Esophagus squamous epithelium (tissue), 5 donors: ENCODE data around the gene CST6. TPM values are rescaled to one million over a fixed set of nuclear protein-coding genes. Genes with fewer than 3 reads are reported as not detected.

Source experiments
- DNase-seq: peaks from one replicate; lab custom pipeline; 2025; lab: John Stamatoyannopoulos, UW
- H3K27ac ChIP-seq, 4 donors: fragments of 200-600 bp; sonication (generic); one replicate each; pipeline ENCODE4 v1.5.1; 2016 to 2019; ENCODE audit warnings: mild to moderate bottlenecking in 1 of 4
- H3K27me3 ChIP-seq, 4 donors: fragments of 200-600 bp; sonication (generic); 1 replicate in 3 of 4; 2 replicates in 1 of 4; pipeline versions ENCODE4 v1.5.1 to v1.6.0; 2017 to 2021; ENCODE audit warnings: antibody characterized with exemption in 1 of 4
- H3K36me3 ChIP-seq, 3 donors: fragments of 200-600 bp; sonication (generic); one replicate each; pipeline ENCODE4 v1.5.1; 2016 to 2019
- H3K4me1 ChIP-seq, 3 donors: fragments of 200-600 bp; sonication (generic); one replicate each; pipeline ENCODE4 v1.5.1; 2017 to 2019
- H3K4me3 ChIP-seq, 4 donors: fragments of 200-600 bp; sonication (generic); 1 replicate in 3 of 4; 2 replicates in 1 of 4; pipeline ENCODE4 v1.5.1; 2016 to 2019; ENCODE audit warnings: mild to moderate bottlenecking in 2 of 4, moderate library complexity in 1 of 4
- H3K9me3 ChIP-seq, 3 donors: fragments of 200-600 bp; sonication (generic); one replicate each; pipeline ENCODE4 v1.5.1; 2016 to 2019
- CTCF ChIP-seq, 6 experiments: fragments of 450-650 bp in 4 of 6; fragments of 200-600 bp in 2 of 6; sonication (generic) in 2 of 6; IDR thresholded peaks; one replicate each; pipeline ENCODE4 v1.5.1; 2016 to 2019; ENCODE audit warnings: antibody characterized with exemption in 6 of 6, mild to moderate bottlenecking in 4 of 6, moderate library complexity in 4 of 6
- POLR2A ChIP-seq, 4 donors: fragments of 450-650 bp; IDR thresholded peaks; one replicate each; pipeline ENCODE4 v1.6.1; 2017; ENCODE audit warnings: antibody characterized with exemption in 4 of 4, mild to moderate bottlenecking in 4 of 4, moderate library complexity in 3 of 4
- WGBS, 2 donors: methylation state at CpG; one replicate each; pipeline ENCODE4 v1.1.5; 2018; 5-methylcytosine and 5-hydroxymethylcytosine counted together
- intact Hi-C: fragments of 100-400 bp; cut with DNase I; formaldehyde crosslinking; loops from one replicate; pipeline ENCODE4 v1.15.0; 2022
- total RNA-seq, 4 donors: library from RNA; depleted of rRNA; stranded (reverse); fragments of >200 nt; gene quantifications; one replicate each; pipeline ENCODE4 v1.1.0, GENCODE V29; 2016
- donor health status: DM: yes; HTN: yes; CAD: no.

Gene CST6
- total RNA-seq, 4 donors from 2014 or later, result 14.6 to 58.5 (median 15.1) TPM

GRCh38 chr11:66014804-66015453, 3.1 kb downstream of the CST6 start:
- no peak overlapping the region for H3K4me3 ChIP-seq
- intact Hi-C loops, result no loop called here
- TF ChIP-seq POLR2A (IDR thresholded peaks at IDR 0.05) (no peak), CTCF (IDR thresholded peaks at IDR 0.05) (no peak)
- no peak overlapping the region for H3K27ac ChIP-seq
- H3K9me3 ChIP-seq, result no peaks in the 10 kb centered on the region
- WGBS, 2 donors, result 77 to 89% methylated on average over 4 to 5 of the region's 6 CpGs
- peaks cover 0 to 30% (median 2%) of the 10 kb centered on the region in 4 donors for H3K27me3 ChIP-seq
- peaks cover 14 to 26% (median 15%) of the 10 kb centered on the region in 3 donors for H3K4me1 ChIP-seq
- DNase-seq, result no peak
- H3K36me3 ChIP-seq, result no peaks in the 10 kb centered on the region

- no peak overlapping the region for H3K4me3 ChIP-seq
- peak overlapping the region in 1 of 4 donors; percentile 11 for H3K27ac ChIP-seq
- DNase-seq, result no peak
- H3K4me1 ChIP-seq, result peaks cover 14 to 26% (median 15%) of the 10 kb centered on the region in 3 donors
- no peaks in the 10 kb centered on the region for H3K9me3 ChIP-seq
- no peak for TF ChIP-seq CTCF (IDR thresholded peaks at IDR 0.05)
- TF ChIP-seq POLR2A (IDR thresholded peaks at IDR 0.05), result no peak
- intact Hi-C loops, result no loop called here
- 54% methylated on average over 6 of the region's 7 CpGs; no CpG with 5 or more reads in 1 of the 2 donors for WGBS, 2 donors
- H3K27me3 ChIP-seq, result peaks cover 0 to 30% (median 2%) of the 10 kb centered on the region in 4 donors
- no peaks in the 10 kb centered on the region for H3K36me3 ChIP-seq
Observed at GRCh38 chr11:66015454-66015881, 3.7 kb downstream of the CST6 start.

- 57 to 83% methylated on average over 3 to 17 of the region's 18 CpGs for WGBS, 2 donors
- Histone ChIP-seq H3K4me1 (peaks cover 14 to 31% (median 15%) of the 10 kb centered on the region in 3 donors), H3K4me3 (no peak overlapping the region), H3K36me3 (no peaks in the 10 kb centered on the region), H3K27me3 (peaks cover 0 to 30% (median 2%) of the 10 kb centered on the region in 4 donors), H3K27ac (peak overlapping the region in 1 of 4 donors; percentile 11), H3K9me3 (no peaks in the 10 kb centered on the region)
- intact Hi-C loops, result no loop called here
- no peak for DNase-seq
- no peak for TF ChIP-seq CTCF (IDR thresholded peaks at IDR 0.05)
- no peak for TF ChIP-seq POLR2A (IDR thresholded peaks at IDR 0.05)
Observed at GRCh38 chr11:66015936-66016792, 4.4 kb downstream of the CST6 start.

GRCh38 chr11:66016793-66017177, 5.0 kb downstream of the CST6 start:
- intact Hi-C loops, result no loop called here
- no peak for TF ChIP-seq POLR2A (IDR thresholded peaks at IDR 0.05)
- no peak for TF ChIP-seq CTCF (IDR thresholded peaks at IDR 0.05)

More at GRCh38 chr11:66016793-66017177, 5.0 kb downstream of the CST6 start:
- Histone ChIP-seq H3K27ac (no peak overlapping the region), H3K9me3 (no peaks in the 10 kb centered on the region), H3K4me1 (peaks cover 11 to 31% (median 11%) of the 10 kb centered on the region in 3 donors), H3K27me3 (peaks cover 0 to 29% (median under 1%) of the 10 kb centered on the region in 4 donors), H3K36me3 (no peaks in the 10 kb centered on the region), H3K4me3 (no peak overlapping the region)
- DNase-seq, result no peak
- 86% methylated on average over 9 of the region's 10 CpGs; no CpG with 5 or more reads in 1 of the 2 donors for WGBS, 2 donors
